ENCODE measurements around the gene PRAMEF20. TPM values are rescaled to one million over a fixed set of nuclear protein-coding genes. Genes with fewer than 3 reads are reported as not detected.

Gene PRAMEF20
- total and polyA plus RNA-seq, 2 of the 4 experiments (the other 2 are of a cell fraction), result not detected

DNA sequence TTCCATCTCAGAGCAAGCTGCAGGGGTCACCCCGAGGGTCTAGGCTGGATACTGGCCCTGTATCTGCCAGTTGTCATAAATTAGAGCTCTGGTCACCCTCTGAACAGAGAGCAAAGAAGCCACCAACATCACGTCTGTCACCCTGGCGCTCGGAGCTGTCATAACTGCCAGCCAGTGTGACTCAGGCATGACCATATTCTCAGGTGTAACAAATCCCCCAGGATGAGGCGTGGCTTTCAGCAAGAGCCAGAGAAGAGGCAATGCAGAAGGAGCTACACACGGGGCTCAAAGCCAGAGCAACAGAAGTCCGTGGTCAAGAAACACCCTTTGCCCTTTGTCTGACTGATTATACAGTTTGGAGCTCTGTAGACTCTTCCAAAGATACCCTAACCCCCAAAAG, 40.0 kb downstream of the PRAMEF20 start:
- no peak overlapping the region for H3K14ac ChIP-seq (replicated peaks; ENCODE audit: low read depth, low read length)
- CTCF ChIA-PET, result interaction anchor here (0.5 kb wide), 1 partner anchor 48 kb away, joined by 5 read pairs; no protein-coding TSS in a partner anchor
- H3K4ac ChIP-seq (ENCODE audit: low read depth, low read length), result no peak overlapping the region
- H2AFZ ChIP-seq (replicated peaks; ENCODE audit: low read length, poor library complexity), result no peak overlapping the region
- no peak overlapping the region for H2AK5ac ChIP-seq (ENCODE audit: low read depth, low read length)
- no peak overlapping the region for H3K27ac ChIP-seq (ENCODE audit: insufficient read depth, low read length)
- POLR2A ChIA-PET (ENCODE audit: unreplicated experiment), result no interaction called here
- H3K36me3 ChIP-seq (ENCODE audit: control insufficient read depth, insufficient read depth, low read length), result no peaks in the 10 kb centered on the region
- H3K79me1 ChIP-seq (ENCODE audit: low read depth in 1 of 2, low read length in 2 of 2), result no peaks in the 10 kb centered on the region
- no peak overlapping the region for H3K4me3 ChIP-seq (ENCODE audit: insufficient read depth, low read depth, low read length)
- H2BK15ac ChIP-seq (ENCODE audit: low read depth, low read length), result no peak overlapping the region
- H3K4me2 ChIP-seq (ENCODE audit: low read depth, low read length), result no peak overlapping the region
- ATAC-seq (ENCODE audit: low read depth) (no peak), DNase-seq (no peak)
- H2BK5ac ChIP-seq (ENCODE audit: low read depth, low read length, poor library complexity, severe bottlenecking), result no peak overlapping the region
- dilution Hi-C loops (cut with HindIII; ENCODE audit: low sequenced_read_pairs, unreplicated experiment), result no loop called here
- no peak overlapping the region for H4K91ac ChIP-seq (ENCODE audit: insufficient read depth, low read depth, low read length)
- H4K5ac ChIP-seq (ENCODE audit: low read depth, low read length), result no peak overlapping the region
- no peak overlapping the region for H3K23ac ChIP-seq (ENCODE audit: low read depth, low read length)
- H3K27me3 ChIP-seq (ENCODE audit: control insufficient read depth, insufficient read depth, low read length), result no peaks in the 10 kb centered on the region
- no peaks in the 10 kb centered on the region for H4K20me1 ChIP-seq (ENCODE audit: insufficient read depth, low read length)
- BruUV-seq (replicated peaks), result no TSS peak
- in situ Hi-C loops (cut with MboI; ENCODE audit: low sequenced_read_pairs), result no loop called here
- no peak overlapping the region for H2BK20ac ChIP-seq (ENCODE audit: low read depth, low read length)
- H3K4me1 ChIP-seq (ENCODE audit: control insufficient read depth, insufficient read depth, low read length), result no peaks in the 10 kb centered on the region
- intact Hi-C loops (cut with micrococcal nuclease), result no loop called here
- H3K9me3 ChIP-seq (ENCODE audit: control insufficient read depth, insufficient read depth, low read length), result peaks cover 11% of the 10 kb centered on the region
- H2AK9ac ChIP-seq (replicated peaks; ENCODE audit: low read depth, low read length, poor library complexity), result no peak overlapping the region
- H3K9me1 ChIP-seq (ENCODE audit: insufficient read depth, low read length), result no peaks in the 10 kb centered on the region
- WGBS, 2 experiments (ENCODE audit: extremely low coverage in 2 of 2, insufficient read length in 1 of 2), result 68% methylated on average over 3 of the region's 7 CpGs; no CpG with 5 or more reads in 1 of the 2 experiments
- no peak for TF ChIP-seq MAFK (IDR thresholded peaks at IDR 0.05; ENCODE audit: low read depth, low read length)
- no peak overlapping the region for H3K56ac ChIP-seq (ENCODE audit: extremely low read depth, insufficient read depth, low read length)
- no peak overlapping the region for H3K18ac ChIP-seq (ENCODE audit: low read depth, low read length)
- no peak overlapping the region for H3K9ac ChIP-seq (ENCODE audit: low read depth, low read length)
- H2BK120ac ChIP-seq (ENCODE audit: low read depth, low read length), result no peak overlapping the region
- H4K8ac ChIP-seq (ENCODE audit: low read depth in 2 of 2, low read length in 2 of 2), result no peak overlapping the region

All from IMR-90 (cell line).